AG09319 (cell line): Measurements from ENCODE around the gene HS3ST4.

ENCODE experiments used
- DNase-seq: peaks from one replicate; pipeline ENCODE4 v3.0.0-alpha.2; 2010; ENCODE audit warnings: low read depth; ENCODE audit errors: extremely low read depth
- TF ChIP-seq, protein P1 (sequence below): IDR thresholded peaks from 2 replicates; pipeline ENCODE4 v1.5.1; 2011; ENCODE audit warnings: low read depth, mild to moderate bottlenecking, inconsistent platforms, low read length, moderate library complexity

HS3ST4 gene

GRCh38 chr16:26053889-26054288 is 362.1 kb downstream of the HS3ST4 start:
- DNase-seq, result no peak
- TF ChIP-seq, protein P1, sequence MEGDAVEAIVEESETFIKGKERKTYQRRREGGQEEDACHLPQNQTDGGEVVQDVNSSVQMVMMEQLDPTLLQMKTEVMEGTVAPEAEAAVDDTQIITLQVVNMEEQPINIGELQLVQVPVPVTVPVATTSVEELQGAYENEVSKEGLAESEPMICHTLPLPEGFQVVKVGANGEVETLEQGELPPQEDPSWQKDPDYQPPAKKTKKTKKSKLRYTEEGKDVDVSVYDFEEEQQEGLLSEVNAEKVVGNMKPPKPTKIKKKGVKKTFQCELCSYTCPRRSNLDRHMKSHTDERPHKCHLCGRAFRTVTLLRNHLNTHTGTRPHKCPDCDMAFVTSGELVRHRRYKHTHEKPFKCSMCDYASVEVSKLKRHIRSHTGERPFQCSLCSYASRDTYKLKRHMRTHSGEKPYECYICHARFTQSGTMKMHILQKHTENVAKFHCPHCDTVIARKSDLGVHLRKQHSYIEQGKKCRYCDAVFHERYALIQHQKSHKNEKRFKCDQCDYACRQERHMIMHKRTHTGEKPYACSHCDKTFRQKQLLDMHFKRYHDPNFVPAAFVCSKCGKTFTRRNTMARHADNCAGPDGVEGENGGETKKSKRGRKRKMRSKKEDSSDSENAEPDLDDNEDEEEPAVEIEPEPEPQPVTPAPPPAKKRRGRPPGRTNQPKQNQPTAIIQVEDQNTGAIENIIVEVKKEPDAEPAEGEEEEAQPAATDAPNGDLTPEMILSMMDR, result no peak

DNA sequence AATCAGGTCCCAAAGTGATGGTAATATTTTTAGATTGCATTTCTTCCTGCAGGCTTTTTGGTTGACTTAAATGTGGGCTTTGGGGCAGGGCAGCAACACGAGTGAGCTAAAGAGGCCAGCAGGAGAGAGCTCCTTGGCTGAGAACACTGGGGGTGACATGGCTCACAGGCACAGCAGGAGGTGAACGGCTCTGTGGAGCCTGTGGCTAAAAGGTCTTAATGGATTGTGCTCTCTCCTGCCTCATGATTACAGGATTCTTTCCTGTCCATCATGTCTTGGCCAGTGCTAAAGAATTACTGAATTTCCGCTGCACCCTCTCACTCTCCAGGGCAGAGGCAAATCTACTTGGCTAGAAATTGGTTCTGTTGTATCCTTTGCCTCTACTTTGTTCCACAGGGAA is 366.6 kb downstream of the HS3ST4 start:
- no peak for DNase-seq
- TF ChIP-seq, protein P1, result no peak

- no peak for DNase-seq
These were observed 378.7 kb downstream of the HS3ST4 start for GRCh38 chr16:26070302-26071100.

GRCh38 chr16:26071101-26071866 is 379.5 kb downstream of the HS3ST4 start:
- no peak for DNase-seq
- TF ChIP-seq, protein P1, result no peak

More at GRCh38 chr16:26070302-26071100, 378.7 kb downstream of the HS3ST4 start:
- TF ChIP-seq, protein P1, result no peak

DNA sequence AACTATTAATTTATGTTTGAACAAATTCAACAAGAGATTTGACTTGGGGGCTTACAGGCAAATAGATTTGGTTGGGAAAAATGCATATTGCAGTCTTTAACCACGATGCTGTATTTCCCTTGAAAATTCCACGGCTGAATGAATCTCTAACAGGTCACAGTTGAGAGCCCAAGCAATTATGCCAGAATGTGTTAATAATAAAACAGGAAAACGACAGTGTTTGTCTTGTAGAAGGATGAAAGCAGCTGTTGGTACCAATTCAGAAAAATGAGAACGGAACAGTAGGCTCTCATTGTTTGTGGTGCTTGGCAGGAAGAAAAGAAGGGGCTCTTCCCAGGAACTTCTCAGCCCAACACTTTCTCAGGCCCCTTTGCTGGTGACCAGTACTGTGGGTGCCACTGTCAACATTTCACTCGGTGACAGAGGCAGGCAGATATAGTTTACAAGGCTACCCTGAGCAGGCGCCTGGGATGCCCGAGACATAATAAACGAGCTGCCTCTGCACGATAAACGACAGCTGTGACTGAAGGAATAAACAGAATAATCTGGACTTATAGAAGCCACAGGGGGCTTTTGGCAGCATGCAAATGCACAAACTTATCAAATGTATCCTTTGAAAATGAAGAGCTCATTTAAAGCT is 387.1 kb downstream of the HS3ST4 start:
- no peak for DNase-seq
- TF ChIP-seq, protein P1, result no peak

- TF ChIP-seq, protein P1, result no peak
- no peak for DNase-seq
These were observed 395.3 kb downstream of the HS3ST4 start for GRCh38 chr16:26087091-26087490.
